OCI-LY7 (cell line): ENCODE data around the gene HS6ST3.

Experiments used
- CTCF ChIP-seq: fragments of 200-600 bp; sonication (generic); conservative IDR thresholded peaks from 2 replicates; pipeline ENCODE4 v1.5.1; 2014; ENCODE audit warnings: mild to moderate bottlenecking, antibody characterized with exemption, low read length, moderate library complexity, mixed read lengths
- EZH2phosphoT487 ChIP-seq: fragments of 200-600 bp; sonication (generic); IDR thresholded peaks from 2 replicates; pipeline ENCODE4 v1.6.1; 2018; ENCODE audit warnings: low read depth, borderline replicate concordance, mild to moderate bottlenecking, mixed run types, antibody characterized with exemption, low read length, moderate library complexity, mixed read lengths

GRCh38 chr13:96398486-96398885 lies 308.6 kb downstream of the HS6ST3 start:
- TF ChIP-seq CTCF (no peak), EZH2phosphoT487 (no peak)
